Stomach smooth muscle (tissue), 2 donors: ENCODE data around the gene NOB1.
A peak's percentile ranks its signal among the peaks of the same experiment; 100 is the strongest.
"Not testable (repeated sequence)": the region's sequence is repeated elsewhere in the genome, so short reads cannot be mapped to it uniquely, and the experiment has no call there.

ENCODE experiments used
- H3K27ac ChIP-seq: one replicate; pipeline ENCODE4 v1.7.0; 2013; ENCODE audit warnings: mild to moderate bottlenecking, low read length, inconsistent platforms
- H3K27me3 ChIP-seq, 2 donors: one replicate each; pipeline ENCODE4 v1.7.0; 2013; ENCODE audit warnings: low read length in 2 of 2; ENCODE audit not compliant: insufficient read depth in 2 of 2, control insufficient read depth in 1 of 2
- H3K36me3 ChIP-seq, 2 donors: one replicate each; pipeline ENCODE4 v1.7.0; 2013; ENCODE audit warnings: low read length in 2 of 2; ENCODE audit not compliant: control insufficient read depth in 2 of 2, insufficient read depth in 2 of 2
- H3K4me1 ChIP-seq: one replicate; pipeline ENCODE4 v1.7.0; 2013; ENCODE audit warnings: low read length; ENCODE audit not compliant: control insufficient read depth, insufficient read depth
- H3K4me3 ChIP-seq, 2 donors: one replicate each; pipeline ENCODE4 v1.7.0; 2013; ENCODE audit warnings: low read length in 2 of 2
- H3K9ac ChIP-seq, 2 donors: one replicate each; pipeline ENCODE4 v1.7.0; 2013; ENCODE audit warnings: low read length in 2 of 2, mild to moderate bottlenecking in 1 of 2
- H3K9me3 ChIP-seq, 2 donors: one replicate each; pipeline ENCODE4 v1.7.0; 2013; ENCODE audit warnings: low read length in 2 of 2; ENCODE audit not compliant: control insufficient read depth in 2 of 2
- donor health status: healthy.
- donor health status: Pancreatic carcinoma.

Gene NOB1

GRCh38 chr16:69761983-69762813, 7.5 kb upstream of the NOB1 start, which contains the start of gene WWP2:
Gene WWP2 (plus strand): TSS chr16:69762332. CDS start chr16:69787011, 24,679 bp downstream.
- H3K4me1 ChIP-seq: peaks cover 5% of the 10 kb centered on the region
- peak within 1 kb of the TSS; percentile 92 to 95 for H3K9ac ChIP-seq
- peak within 1 kb of the TSS; percentile 77 for H3K27ac ChIP-seq
- H3K36me3 ChIP-seq: no peaks in the 10 kb centered on the region
- no peaks in the 10 kb centered on the region for H3K27me3 ChIP-seq
- no peaks in the 10 kb centered on the region for H3K9me3 ChIP-seq
- H3K4me3 ChIP-seq: peak within 1 kb of the TSS; percentile 96 to 99

GRCh38 chr16:69757375-69757774, 2.6 kb upstream of the NOB1 start:
- not testable (repeated sequence) for H3K27me3 ChIP-seq, H3K36me3 ChIP-seq, H3K27ac ChIP-seq, H3K9me3 ChIP-seq, H3K9ac ChIP-seq, H3K4me3 ChIP-seq, H3K4me1 ChIP-seq

GRCh38 chr16:69756705-69757104, 2.0 kb upstream of the NOB1 start:
- H3K36me3 ChIP-seq: peaks cover 0 to 6% of the 10 kb centered on the region in 2 donors
- no peaks in the 10 kb centered on the region for H3K9me3 ChIP-seq
- H3K27ac ChIP-seq: no peak overlapping the region
- H3K27me3 ChIP-seq: no peaks in the 10 kb centered on the region
- H3K4me1 ChIP-seq: peaks cover 4% of the 10 kb centered on the region
- H3K4me3 ChIP-seq: no peak overlapping the region
- no peak overlapping the region for H3K9ac ChIP-seq

GRCh38 chr16:69754143-69754468, 620 bp downstream of the NOB1 start:
- peak overlapping the region; percentile 76 to 92 for H3K9ac ChIP-seq
- H3K36me3 ChIP-seq: peaks cover 7 to 17% of the 10 kb centered on the region in 2 donors
- H3K27ac ChIP-seq: peak overlapping the region; percentile 37

GRCh38 chr16:69748694-69749345, 5.9 kb downstream of the NOB1 start:
- Histone ChIP-seq H3K27me3 (no peaks in the 10 kb centered on the region), H3K4me1 (peaks cover 4% of the 10 kb centered on the region), H3K9ac (no peak overlapping the region), H3K9me3 (no peaks in the 10 kb centered on the region), H3K27ac (no peak overlapping the region), H3K4me3 (no peak overlapping the region), H3K36me3 (peaks cover 50 to 51% of the 10 kb centered on the region in 2 donors)

More at GRCh38 chr16:69754143-69754468, 620 bp downstream of the NOB1 start:
- no peaks in the 10 kb centered on the region for H3K27me3 ChIP-seq
- no peaks in the 10 kb centered on the region for H3K9me3 ChIP-seq
- peak overlapping the region; percentile 69 to 99 for H3K4me3 ChIP-seq
- H3K4me1 ChIP-seq: peaks cover 4% of the 10 kb centered on the region

- Histone ChIP-seq H3K27ac (no peak overlapping the region), H3K27me3 (no peaks in the 10 kb centered on the region), H3K36me3 (peaks cover 60 to 63% of the 10 kb centered on the region in 2 donors), H3K9ac (no peak overlapping the region), H3K4me1 (no peaks in the 10 kb centered on the region), H3K4me3 (no peak overlapping the region), H3K9me3 (no peaks in the 10 kb centered on the region)
Measured at GRCh38 chr16:69747115-69747514, 7.6 kb downstream of the NOB1 start.

- no peaks in the 10 kb centered on the region for H3K9me3 ChIP-seq
- no peaks in the 10 kb centered on the region for H3K4me1 ChIP-seq
- no peak overlapping the region for H3K9ac ChIP-seq
- peaks cover 56 to 70% of the 10 kb centered on the region in 2 donors for H3K36me3 ChIP-seq
- no peak overlapping the region for H3K27ac ChIP-seq
- no peaks in the 10 kb centered on the region for H3K27me3 ChIP-seq
- no peak overlapping the region for H3K4me3 ChIP-seq
Measured at GRCh38 chr16:69745959-69746358, 8.8 kb downstream of the NOB1 start.

GRCh38 chr16:69745232-69745612, 9.5 kb downstream of the NOB1 start:
- Histone ChIP-seq H3K27ac (no peak overlapping the region), H3K27me3 (no peaks in the 10 kb centered on the region), H3K9me3 (no peaks in the 10 kb centered on the region), H3K4me3 (no peak overlapping the region), H3K36me3 (peaks cover 53 to 70% of the 10 kb centered on the region in 2 donors), H3K4me1 (no peaks in the 10 kb centered on the region), H3K9ac (no peak overlapping the region)

- Histone ChIP-seq H3K36me3 (peaks cover 56 to 70% of the 10 kb centered on the region in 2 donors), H3K9ac (no peak overlapping the region), H3K27ac (no peak overlapping the region), H3K27me3 (no peaks in the 10 kb centered on the region), H3K4me1 (no peaks in the 10 kb centered on the region), H3K4me3 (no peak overlapping the region), H3K9me3 (no peaks in the 10 kb centered on the region)
Measured at GRCh38 chr16:69744363-69745231, 10.1 kb downstream of the NOB1 start.

- Histone ChIP-seq H3K27ac (no peak overlapping the region), H3K27me3 (no peaks in the 10 kb centered on the region), H3K9ac (no peak overlapping the region), H3K36me3 (peaks cover 40 to 52% of the 10 kb centered on the region in 2 donors), H3K4me1 (no peaks in the 10 kb centered on the region), H3K9me3 (no peaks in the 10 kb centered on the region), H3K4me3 (no peak overlapping the region)
Measured at GRCh38 chr16:69741951-69742904, 12.5 kb downstream of the NOB1 start.
